Astrocyte (in vitro differentiated cells and primary cell): ENCODE measurements around the gene CEP95.

Experiments used
- EZH2 ChIP-seq: IDR thresholded peaks from 2 replicates; pipeline ENCODE4 v1.6.1; 2012; ENCODE audit warnings: mild to moderate bottlenecking, low read length, inconsistent platforms; ENCODE audit not compliant: insufficient read depth
- TF ChIP-seq, protein P1 (sequence below): IDR thresholded peaks from 2 replicates; pipeline ENCODE4 v1.5.1; 2011; ENCODE audit warnings: low read depth, mild to moderate bottlenecking, inconsistent platforms, low read length, moderate library complexity; ENCODE audit not compliant: insufficient read depth

DNA sequence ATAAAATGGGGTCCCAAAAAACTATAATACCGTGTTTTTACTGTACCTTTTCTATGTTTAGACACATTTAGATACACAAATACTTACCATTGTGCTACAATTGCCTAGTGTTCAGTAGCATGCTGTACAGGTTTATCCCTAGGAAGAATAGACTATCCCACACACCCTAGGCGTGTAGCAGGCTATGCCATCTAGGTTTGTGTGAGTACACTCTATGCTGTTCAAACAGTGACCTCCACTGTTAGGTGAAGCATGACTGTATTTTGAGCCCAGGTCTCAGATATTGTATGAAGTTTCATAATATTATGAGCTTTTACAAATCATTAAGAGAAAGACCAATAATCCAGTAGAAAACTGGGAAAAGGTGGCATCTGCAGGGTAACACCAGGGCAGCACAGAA is 34.2 kb upstream of the CEP95 start:
- TF ChIP-seq, protein P1, sequence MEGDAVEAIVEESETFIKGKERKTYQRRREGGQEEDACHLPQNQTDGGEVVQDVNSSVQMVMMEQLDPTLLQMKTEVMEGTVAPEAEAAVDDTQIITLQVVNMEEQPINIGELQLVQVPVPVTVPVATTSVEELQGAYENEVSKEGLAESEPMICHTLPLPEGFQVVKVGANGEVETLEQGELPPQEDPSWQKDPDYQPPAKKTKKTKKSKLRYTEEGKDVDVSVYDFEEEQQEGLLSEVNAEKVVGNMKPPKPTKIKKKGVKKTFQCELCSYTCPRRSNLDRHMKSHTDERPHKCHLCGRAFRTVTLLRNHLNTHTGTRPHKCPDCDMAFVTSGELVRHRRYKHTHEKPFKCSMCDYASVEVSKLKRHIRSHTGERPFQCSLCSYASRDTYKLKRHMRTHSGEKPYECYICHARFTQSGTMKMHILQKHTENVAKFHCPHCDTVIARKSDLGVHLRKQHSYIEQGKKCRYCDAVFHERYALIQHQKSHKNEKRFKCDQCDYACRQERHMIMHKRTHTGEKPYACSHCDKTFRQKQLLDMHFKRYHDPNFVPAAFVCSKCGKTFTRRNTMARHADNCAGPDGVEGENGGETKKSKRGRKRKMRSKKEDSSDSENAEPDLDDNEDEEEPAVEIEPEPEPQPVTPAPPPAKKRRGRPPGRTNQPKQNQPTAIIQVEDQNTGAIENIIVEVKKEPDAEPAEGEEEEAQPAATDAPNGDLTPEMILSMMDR, result no peak
- no peak for TF ChIP-seq EZH2
